ENCODE results near the gene SFSWAP.
"Not testable (repeated sequence)": the region's sequence is repeated elsewhere in the genome, so short reads cannot be mapped to it uniquely, and the experiment has no call there.

The SFSWAP gene

GRCh38 chr12:131737150-131737827, 26.4 kb downstream of the SFSWAP start:
- DNase-seq: no peak

- no peak for DNase-seq
Observed at GRCh38 chr12:131738196-131738595, 27.3 kb downstream of the SFSWAP start.

GRCh38 chr12:131740626-131741025, 29.7 kb downstream of the SFSWAP start:
- no peak for DNase-seq

- not testable (repeated sequence) for DNase-seq
Observed at GRCh38 chr12:131742761-131743160, 31.9 kb downstream of the SFSWAP start.

DNA sequence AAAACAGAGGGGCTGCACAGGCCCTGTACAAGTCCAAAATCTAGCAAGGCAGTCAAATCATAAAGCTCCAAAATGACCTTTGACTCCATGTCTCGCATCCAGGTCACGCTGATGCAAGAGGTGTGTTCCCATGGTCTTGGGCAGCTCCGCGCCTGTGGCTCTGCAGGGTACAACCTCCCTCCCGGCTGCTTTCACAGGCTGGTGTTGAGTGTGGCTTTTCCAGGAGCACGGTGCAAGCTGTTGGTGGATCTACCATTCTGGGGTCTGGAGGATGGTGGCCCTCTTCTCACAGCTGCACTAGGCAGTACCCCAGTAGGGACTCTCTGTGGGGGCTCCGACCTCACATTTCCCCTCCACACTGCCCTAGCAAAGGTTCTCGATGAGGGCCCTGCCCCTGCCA, 32.5 kb downstream of the SFSWAP start:
- DNase-seq: not testable (repeated sequence)

DNA sequence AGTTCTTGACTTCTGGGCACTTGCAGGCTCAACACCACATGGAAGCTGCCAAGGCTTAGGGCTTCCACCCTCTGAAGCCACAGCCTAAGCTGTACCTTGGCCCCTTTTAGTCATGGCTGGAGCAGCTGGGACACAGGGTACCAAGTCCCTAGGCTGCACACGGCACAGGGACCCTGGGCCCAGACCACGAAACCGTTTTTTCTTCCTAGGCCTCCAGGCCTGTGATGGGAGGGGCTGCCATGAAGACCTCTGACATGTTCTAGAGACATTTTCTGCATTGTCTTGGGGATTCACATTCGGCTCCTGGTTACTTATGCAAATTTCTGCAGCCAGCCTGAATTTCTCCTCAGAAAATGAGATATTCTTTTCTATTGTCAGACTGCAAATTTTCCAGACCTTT, 33.0 kb downstream of the SFSWAP start:
- not testable (repeated sequence) for DNase-seq

GRCh38 chr12:131744675-131745074, 33.8 kb downstream of the SFSWAP start:
- not testable (repeated sequence) for DNase-seq

- no peak for DNase-seq
Observed at GRCh38 chr12:131745706-131746105, 34.8 kb downstream of the SFSWAP start.

GRCh38 chr12:131747276-131748177, 36.6 kb downstream of the SFSWAP start:
- DNase-seq: no peak

GRCh38 chr12:131749618-131750315, 38.9 kb downstream of the SFSWAP start:
- DNase-seq: no peak

GRCh38 chr12:131751335-131751734, 40.4 kb downstream of the SFSWAP start:
- no peak for DNase-seq

- DNase-seq: no peak
Observed at GRCh38 chr12:131752451-131752850, 41.6 kb downstream of the SFSWAP start.

- DNase-seq: no peak
Observed at GRCh38 chr12:131753005-131753404, 42.1 kb downstream of the SFSWAP start.

GRCh38 chr12:131753757-131754156, 42.9 kb downstream of the SFSWAP start:
- no peak for DNase-seq

- DNase-seq: no peak
Observed at GRCh38 chr12:131754184-131754583, 43.3 kb downstream of the SFSWAP start.

- no peak for DNase-seq
Observed at GRCh38 chr12:131755305-131756113, 44.6 kb downstream of the SFSWAP start.

DNA sequence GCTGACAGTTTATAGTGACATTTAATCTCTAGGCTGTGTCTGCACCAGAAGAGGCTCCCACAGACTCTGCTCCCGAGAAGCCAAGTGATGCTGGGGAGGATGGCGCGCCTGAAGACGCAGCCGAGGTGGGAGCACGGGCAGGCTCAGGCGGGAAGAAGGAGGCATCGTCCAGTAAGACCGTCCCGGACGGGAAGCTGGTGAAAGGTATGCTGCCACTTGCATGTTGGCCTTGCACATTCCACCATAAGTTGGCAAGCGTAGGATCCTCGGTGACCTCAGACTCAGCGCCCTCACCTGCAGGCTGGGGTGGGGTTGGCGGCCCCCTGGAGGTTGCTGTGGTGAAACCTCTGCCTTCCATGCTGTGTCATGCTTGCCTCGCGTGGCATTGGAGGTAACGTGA, 45.6 kb downstream of the SFSWAP start:
- DNase-seq: no peak

- no peak for DNase-seq
Observed at GRCh38 chr12:131757111-131757510, 46.2 kb downstream of the SFSWAP start.

DNA sequence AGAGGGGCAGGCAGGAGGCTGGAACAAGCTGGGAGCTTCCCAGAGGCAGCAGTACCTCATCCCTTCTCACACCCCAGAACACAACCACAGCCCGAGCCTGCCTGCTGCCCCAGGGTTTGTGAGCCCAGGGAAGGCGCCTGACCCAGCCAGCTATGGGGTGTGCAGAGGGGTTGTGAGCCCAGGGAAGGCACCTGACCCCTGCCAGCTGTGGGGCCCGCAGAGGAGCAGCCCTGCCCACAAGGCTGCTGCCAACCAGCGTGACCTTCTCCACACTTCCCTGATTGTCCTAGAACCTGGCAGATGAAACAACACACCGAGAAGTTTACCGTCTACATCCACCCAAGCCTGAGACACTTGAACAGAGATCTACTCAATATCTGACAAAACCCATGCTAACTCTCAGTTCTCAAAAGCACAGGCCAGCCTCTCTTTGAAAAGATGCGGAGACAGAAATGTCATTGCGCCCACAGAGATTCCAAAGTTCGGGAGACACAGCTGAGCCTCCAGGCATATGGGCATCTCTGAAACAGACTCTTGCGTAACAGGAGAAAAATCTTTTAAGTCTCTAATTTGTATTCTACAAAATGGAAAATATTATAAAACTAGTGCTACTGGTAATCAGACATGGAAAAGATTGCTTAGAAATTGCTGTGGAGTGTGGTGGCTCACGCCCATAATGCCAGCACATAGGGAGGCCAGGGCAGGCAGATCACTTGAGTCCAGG, 47.3 kb downstream of the SFSWAP start:
- DNase-seq: no peak

DNA sequence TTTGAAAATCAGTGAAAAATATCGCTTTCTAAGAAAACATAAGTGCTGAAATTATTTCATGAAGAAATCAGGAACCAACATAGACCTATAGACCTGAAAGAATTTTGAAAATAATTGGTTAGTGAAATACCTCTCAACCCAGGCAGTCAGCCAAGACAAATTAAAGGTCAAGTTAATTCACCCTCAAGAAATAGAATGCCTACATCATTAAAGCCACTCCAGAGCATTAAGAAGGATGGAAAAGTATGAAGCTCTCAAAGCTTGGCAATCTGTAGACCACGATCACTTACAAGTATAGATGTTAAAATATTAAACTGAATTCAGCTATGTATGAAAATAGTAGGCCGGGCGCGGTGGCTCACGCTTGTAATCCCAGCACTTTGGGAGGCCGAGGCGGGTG, 48.3 kb downstream of the SFSWAP start:
- DNase-seq: no peak

DNA sequence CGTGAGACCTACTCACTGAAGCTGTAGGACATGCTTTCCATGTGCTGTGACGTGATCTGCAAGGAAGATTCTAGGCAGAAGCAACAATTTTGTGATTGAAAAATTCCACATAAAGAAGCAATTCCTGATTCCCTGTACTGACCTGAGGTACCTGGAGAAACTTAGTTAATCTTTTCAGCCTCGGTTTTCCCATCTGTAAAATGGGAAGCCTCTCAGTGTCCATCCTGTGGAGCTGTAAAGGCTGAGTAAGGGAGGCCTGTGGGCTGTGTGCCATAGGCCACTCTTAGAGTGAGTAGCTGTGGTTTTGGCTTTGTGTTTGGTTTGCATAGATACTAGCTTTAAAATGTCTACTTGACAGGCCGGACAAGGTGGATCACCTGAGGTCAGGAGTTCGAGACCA, 50.7 kb downstream of the SFSWAP start:
- DNase-seq: no peak

DNA sequence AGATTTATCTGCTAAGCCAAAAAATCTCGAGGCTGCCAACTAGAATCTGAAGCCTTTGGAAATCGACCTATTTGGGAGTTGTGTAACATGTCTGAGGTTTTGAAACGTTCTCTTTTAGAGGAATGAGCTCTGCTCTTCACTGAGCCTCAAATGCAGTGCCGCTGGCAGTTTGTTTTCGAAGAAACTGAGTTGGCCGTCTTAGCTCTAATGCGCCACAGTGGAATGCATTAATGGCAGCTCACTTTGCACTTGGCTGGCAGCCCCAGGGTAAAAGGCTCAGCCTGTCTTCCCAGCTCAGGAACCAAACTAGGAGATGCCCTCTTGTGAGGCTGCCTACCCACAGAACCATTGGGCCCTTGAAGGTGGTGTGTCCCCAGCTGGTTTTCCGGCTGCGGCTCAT, 53.8 kb downstream of the SFSWAP start:
- DNase-seq: no peak

All from GDM1 (cell line).